Measurements from ENCODE around the gene DOCK3.

Gene DOCK3

DNA sequence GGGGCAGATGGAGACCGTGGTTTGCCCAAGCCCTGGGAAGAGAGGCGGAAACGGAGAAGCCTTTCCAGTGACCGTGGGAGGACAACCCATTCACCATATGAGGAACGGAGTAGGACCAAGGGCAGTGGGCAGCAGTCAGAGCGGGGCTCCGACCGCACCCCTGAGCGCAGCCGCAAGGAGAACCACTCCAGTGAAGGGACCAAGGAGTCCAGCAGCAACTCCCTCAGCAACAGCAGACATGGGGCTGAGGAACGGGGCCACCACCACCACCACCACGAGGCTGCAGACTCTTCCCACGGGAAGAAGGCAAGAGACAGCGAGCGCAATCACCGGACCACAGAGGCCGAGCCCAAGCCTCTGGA lies 718.4 kb downstream of the DOCK3 start:
- no peak for TF ChIP-seq CTCF (IDR thresholded peaks at IDR 0.05; ENCODE audit: extremely low read depth, missing control alignments)

GRCh38 chr3:51393564-51393963 lies 718.8 kb downstream of the DOCK3 start:
- DNase-seq (ENCODE audit: low spot score), result no peak
- no peak for TF ChIP-seq CTCF (IDR thresholded peaks at IDR 0.05; ENCODE audit: extremely low read depth, missing control alignments)

More for the DNA sequence above, 718.4 kb downstream of the DOCK3 start:
- DNase-seq (ENCODE audit: low spot score), result no peak

DNA sequence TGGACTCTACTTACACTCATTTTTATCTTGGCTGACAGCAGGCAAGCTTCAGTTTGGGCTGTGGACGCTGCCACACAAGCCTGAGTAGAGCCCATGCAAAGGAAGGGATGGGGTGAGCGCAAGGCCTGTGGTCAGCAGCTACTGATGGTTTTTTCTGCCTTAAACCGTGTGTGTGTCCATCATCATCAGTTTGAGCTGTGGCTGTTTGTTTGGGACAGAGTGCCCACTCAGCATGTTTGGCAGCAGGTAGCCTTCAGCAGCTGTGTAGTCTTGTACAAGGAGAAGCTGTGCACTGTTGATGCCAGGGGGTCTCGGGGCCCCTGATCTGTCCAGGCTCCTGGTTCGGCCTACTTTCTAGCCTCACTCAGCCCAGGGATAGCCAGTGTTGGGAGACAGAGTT lies 719.8 kb downstream of the DOCK3 start:
- TF ChIP-seq CTCF (IDR thresholded peaks at IDR 0.05; ENCODE audit: extremely low read depth, missing control alignments), result no peak
- DNase-seq (ENCODE audit: low spot score), result no peak

DNA sequence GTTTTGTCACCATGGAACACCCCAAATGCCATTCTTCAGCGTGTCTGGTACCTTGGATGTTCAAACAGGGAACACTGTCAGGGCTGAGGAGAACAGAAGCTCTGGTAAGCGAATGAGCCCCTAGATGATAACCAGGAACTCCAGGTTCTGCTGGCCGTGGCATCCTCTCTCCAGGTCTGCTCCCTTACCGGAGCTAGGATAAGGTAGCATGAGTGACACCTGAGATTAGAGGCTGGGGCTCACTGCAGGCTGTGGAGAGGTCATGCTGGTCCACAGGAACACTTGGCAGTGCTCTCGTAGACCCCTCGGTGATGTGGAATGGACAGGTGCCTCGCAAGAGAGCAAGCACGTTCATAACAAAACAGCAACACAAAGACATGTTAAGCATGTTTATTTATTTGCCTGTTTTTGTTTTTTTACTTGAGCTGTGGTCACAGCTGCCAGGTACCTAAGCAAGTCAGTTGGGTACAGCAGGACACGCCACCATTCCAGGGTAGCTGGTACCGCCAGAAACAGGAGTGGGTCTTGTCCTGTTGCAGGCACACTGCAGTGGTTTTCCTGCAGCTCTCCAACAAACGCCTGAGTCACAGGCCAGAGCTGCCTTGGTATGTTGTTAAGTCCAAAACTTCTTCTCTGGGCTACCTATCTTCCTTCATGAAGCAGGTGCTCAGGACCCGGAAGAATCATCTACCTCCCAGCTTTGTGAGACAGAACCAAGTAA lies 720.9 kb downstream of the DOCK3 start:
- DNase-seq (ENCODE audit: low spot score), result no peak
- TF ChIP-seq CTCF (IDR thresholded peaks at IDR 0.05; ENCODE audit: extremely low read depth, missing control alignments), result no peak

GRCh38 chr3:51396401-51396800 lies 721.7 kb downstream of the DOCK3 start:
- no peak for TF ChIP-seq CTCF (IDR thresholded peaks at IDR 0.05; ENCODE audit: extremely low read depth, missing control alignments)
- no peak for DNase-seq (ENCODE audit: low spot score)

GRCh38 chr3:51397392-51397791 lies 722.7 kb downstream of the DOCK3 start:
- no peak for TF ChIP-seq CTCF (IDR thresholded peaks at IDR 0.05; ENCODE audit: extremely low read depth, missing control alignments)

DNA sequence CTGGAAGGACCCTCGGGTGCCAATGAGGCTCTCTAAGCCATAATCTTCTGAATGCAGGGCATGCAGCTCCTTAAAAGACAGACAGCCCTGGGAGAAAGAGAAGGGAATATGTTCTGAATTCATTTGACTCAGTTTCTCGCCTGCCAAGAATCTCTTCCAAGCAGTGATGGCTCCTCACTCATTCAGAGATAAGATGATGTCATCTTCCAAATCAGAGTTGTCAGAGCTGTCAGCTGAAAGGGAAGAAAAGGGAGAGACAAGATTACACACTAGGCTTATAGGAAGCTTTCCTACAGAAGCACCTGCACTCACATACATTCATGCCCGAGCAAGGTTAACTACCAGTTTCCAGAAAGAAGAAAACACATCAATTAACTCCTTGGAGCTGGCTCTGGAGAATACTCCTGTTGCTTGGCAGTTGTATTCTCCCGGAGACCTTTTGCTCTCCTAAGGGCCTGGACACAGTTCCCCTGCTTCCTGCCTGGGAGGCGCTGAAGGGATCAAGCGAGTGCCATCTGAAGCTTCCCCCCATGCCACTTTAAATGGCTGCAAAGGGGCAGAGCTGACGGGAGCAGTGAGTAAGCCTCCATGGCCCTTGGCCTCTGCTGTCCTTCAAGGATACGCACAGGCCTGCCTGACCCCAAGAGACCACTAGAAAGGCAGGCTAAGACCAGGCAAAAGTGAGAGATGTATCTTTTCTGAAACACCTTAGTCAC lies 724.0 kb downstream of the DOCK3 start:
- TF ChIP-seq CTCF (IDR thresholded peaks at IDR 0.05; ENCODE audit: extremely low read depth, missing control alignments), result no peak
- no peak for DNase-seq (ENCODE audit: low spot score)

More at GRCh38 chr3:51397392-51397791, 722.7 kb downstream of the DOCK3 start:
- no peak for DNase-seq (ENCODE audit: low spot score)

Measured in GM20000 (cell line).